Spinal cord (tissue), 10 donors: ENCODE data around the gene SCUBE2. TPM values are rescaled to one million over a fixed set of nuclear protein-coding genes. Genes with fewer than 3 reads are reported as not detected.

ENCODE experiments used
- DNase-seq, 6 donors: peaks; one replicate each; pipeline versions ENCODE4 v3.0.0 to v3.0.0-alpha.2; 2013 to 2015; ENCODE audit warnings: low spot score in 6 of 6, low read depth in 4 of 6
- H3K27ac ChIP-seq: one replicate; pipeline ENCODE4 v1.5.1; 2013; ENCODE audit warnings: low read depth, low read length, control low read depth
- H3K27me3 ChIP-seq: one replicate; pipeline ENCODE4 v1.6.1; 2013; ENCODE audit warnings: low read length; ENCODE audit not compliant: control insufficient read depth, insufficient read depth
- H3K36me3 ChIP-seq: one replicate; pipeline ENCODE4 v1.6.1; 2013; ENCODE audit warnings: low read length; ENCODE audit not compliant: control insufficient read depth, insufficient read depth
- H3K4me1 ChIP-seq: one replicate; pipeline ENCODE4 v1.6.1; 2013; ENCODE audit warnings: low read length; ENCODE audit not compliant: control insufficient read depth, insufficient read depth
- H3K4me3 ChIP-seq: one replicate; pipeline ENCODE4 v1.5.1; 2013; ENCODE audit warnings: low read depth, low read length, control low read depth
- H3K9me3 ChIP-seq: one replicate; pipeline ENCODE4 v1.6.1; 2013; ENCODE audit warnings: low read length; ENCODE audit not compliant: control insufficient read depth, insufficient read depth
- WGBS: methylation state at CpG from one replicate; pipeline ENCODE4 v1.1.5; 2013; ENCODE audit warnings: missing lambda C conversion rate; ENCODE audit not compliant: insufficient coverage; 5-methylcytosine and 5-hydroxymethylcytosine counted together
- polyA plus RNA-seq, 2 donors: library from polyadenylated mRNA; unstranded; fragments of 120-200 nt; gene quantifications; one replicate each; pipeline ENCODE4 v1.2.1, GENCODE V29; 2013; ENCODE audit not compliant: insufficient read length in 2 of 2
- total RNA-seq, 2 donors: library from RNA; depleted of rRNA in 1 of 2; stranded (reverse); fragments of 120-200 nt in 1 of 2; fragments of >200 nt in 1 of 2; gene quantifications; one replicate each; pipeline versions ENCODE4 v1.2.3 to v1.2.4, GENCODE V29; 2013 to 2014
- donor health status: healthy.

SCUBE2 gene
- total and polyA plus RNA-seq, 4 donors: 15.9 to 29.4 (median 22.6) TPM

DNA sequence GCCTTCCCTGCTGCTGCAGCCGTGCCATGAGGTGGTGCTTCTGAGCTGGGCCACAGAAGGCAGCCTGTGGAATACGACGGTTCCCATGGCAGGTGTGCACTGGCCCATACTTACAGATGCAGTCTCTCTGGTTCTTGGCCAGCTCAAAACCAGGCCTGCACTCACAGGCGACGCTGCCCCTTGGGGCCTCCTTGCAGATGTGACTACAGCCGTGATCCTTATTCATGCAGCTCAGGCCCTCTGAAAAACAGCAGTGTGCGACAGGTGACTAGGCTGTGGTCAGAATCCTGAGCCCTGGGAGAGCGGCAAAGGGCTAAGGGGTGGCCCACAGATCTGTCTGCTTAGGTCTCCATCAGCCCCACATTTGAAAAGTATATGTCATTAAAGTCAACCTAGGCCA lies 22.1 kb downstream of the SCUBE2 start:
- H3K4me1 ChIP-seq: peaks cover 17% of the 10 kb centered on the region
- 73% methylated on average over 7 of the region's 8 CpGs for WGBS
- no peak overlapping the region for H3K4me3 ChIP-seq
- peaks cover 9% of the 10 kb centered on the region for H3K36me3 ChIP-seq
- H3K27me3 ChIP-seq: no peaks in the 10 kb centered on the region
- H3K9me3 ChIP-seq: no peaks in the 10 kb centered on the region
- no peak for DNase-seq
- H3K27ac ChIP-seq: no peak overlapping the region

DNA sequence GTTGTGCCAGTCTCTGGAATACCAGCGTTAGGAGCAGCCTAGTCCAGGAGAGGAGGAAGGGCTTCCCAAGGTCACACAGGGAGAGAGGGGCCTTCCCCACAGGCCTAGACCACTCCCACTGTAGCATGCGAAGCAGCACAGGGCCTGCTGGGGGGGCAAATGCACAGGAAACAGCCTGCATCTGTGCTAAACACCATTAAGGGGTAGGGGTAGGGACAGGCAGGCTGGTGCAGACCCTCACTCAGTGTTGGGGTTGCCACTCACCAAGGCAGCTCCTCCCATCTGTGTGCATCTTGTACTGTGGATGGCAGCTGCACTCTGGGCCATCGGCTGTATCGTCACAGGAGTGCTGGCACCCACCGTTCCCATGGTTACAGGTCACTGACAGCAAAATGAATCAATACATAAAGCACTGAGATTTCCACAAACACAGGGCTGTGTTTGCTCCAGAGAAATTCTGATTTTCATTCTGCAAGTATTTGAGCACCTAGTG lies 24.9 kb downstream of the SCUBE2 start:
- Histone ChIP-seq H3K9me3 (no peaks in the 10 kb centered on the region), H3K27ac (peak overlapping the region; percentile 54), H3K4me3 (no peak overlapping the region), H3K36me3 (peaks cover 9% of the 10 kb centered on the region), H3K27me3 (no peaks in the 10 kb centered on the region), H3K4me1 (peaks cover 17% of the 10 kb centered on the region)
- DNase-seq: peak in 2 of 6 donors; percentile 80 to 91
- 15% methylated on average over 4 of the region's 5 CpGs for WGBS

DNA sequence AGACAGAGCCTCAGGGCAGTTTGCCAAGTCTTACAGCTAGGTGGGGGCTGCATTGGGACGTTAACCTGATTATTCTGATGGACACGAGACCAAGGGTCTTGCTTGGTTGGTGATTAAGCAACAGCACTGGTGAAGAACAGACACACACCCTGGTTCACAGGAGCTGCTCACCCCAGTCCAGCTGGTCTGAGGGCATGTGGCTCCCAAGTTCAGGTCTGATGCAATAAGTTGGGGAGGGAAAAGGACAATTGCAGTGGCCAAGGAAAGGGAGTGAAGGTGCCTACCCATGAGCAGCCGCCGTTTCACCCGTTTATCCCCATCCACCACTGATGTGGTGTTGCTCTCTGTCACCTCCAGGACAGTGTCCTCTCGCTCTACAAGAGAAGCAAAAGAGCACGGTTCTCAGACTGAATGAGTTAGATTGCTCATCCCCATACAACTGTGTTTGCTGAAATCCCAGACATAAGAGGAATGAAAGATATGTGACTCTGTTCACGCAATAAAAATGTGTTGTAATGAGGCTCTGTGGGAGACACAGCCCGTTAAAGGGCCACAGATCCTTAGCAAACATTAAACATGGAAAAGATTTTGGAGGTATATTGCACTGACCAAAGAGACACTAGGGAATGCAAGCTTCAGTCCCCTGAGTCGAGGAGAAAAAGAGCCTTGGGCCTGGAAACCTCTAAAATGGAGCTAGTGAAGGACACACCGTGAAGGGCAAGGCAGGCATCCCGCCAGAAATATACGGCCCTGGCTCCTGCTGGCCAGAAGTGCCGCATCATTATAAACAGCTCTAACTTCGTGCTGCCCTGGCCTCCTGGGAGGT lies 25.6 kb downstream of the SCUBE2 start:
- H3K4me1 ChIP-seq: peaks cover 17% of the 10 kb centered on the region
- no peak overlapping the region for H3K4me3 ChIP-seq
- peak overlapping the region; percentile 54 for H3K27ac ChIP-seq
- WGBS: 65% methylated on average over 14 of the region's 15 CpGs
- peaks cover 9% of the 10 kb centered on the region for H3K36me3 ChIP-seq
- no peaks in the 10 kb centered on the region for H3K27me3 ChIP-seq
- no peaks in the 10 kb centered on the region for H3K9me3 ChIP-seq
- no peak for DNase-seq

DNA sequence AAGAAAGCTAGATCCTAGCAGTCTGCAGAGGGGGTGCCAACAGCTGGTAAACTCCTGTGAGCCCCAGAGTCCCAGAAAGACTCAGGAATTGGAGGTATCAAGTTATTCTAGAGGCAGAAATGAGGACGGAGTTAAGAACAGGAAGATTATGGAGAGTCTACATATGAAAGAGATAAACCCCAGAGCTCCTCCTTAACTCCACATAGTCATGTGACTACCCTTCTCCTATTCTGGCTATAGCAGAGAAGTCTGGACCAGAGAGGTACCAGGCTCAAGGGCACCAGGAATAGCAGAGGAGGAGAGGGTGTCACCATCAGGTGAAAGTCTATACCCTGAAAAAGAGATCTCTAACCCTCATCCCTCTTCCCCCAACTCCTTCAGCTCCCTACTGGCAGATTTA lies 29.6 kb downstream of the SCUBE2 start:
- no peaks in the 10 kb centered on the region for H3K9me3 ChIP-seq
- H3K36me3 ChIP-seq: peaks cover 12% of the 10 kb centered on the region
- peaks cover 7% of the 10 kb centered on the region for H3K4me1 ChIP-seq
- no peaks in the 10 kb centered on the region for H3K27me3 ChIP-seq
- WGBS: no CpG with 5 or more reads among the region's 1 CpG
- no peak overlapping the region for H3K27ac ChIP-seq
- H3K4me3 ChIP-seq: no peak overlapping the region
- DNase-seq: no peak

DNA sequence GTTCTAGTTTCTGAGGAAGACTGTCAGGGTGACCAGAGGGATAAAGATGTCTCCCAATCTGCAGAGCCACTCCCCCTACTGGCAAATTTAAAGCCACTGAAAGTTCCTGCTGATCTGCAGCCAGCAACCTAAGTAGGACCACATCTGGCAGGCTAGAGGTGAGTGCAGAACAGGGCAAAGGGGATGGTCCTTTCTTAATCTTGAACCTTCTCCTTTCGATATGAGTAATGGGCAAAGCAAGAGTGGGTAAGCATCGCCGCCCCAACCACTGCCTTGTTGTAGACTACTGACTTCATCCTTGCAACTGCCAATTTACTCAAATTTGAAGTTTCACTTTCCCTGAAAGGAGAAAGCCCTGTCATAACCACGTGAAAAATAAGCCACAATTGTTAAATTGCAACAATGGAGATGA lies 30.7 kb downstream of the SCUBE2 start:
- WGBS: 100% methylated on average over 1 of the region's 4 CpGs
- Histone ChIP-seq H3K9me3 (no peaks in the 10 kb centered on the region), H3K27me3 (no peaks in the 10 kb centered on the region), H3K36me3 (peaks cover 12% of the 10 kb centered on the region), H3K4me1 (no peaks in the 10 kb centered on the region), H3K4me3 (no peak overlapping the region), H3K27ac (no peak overlapping the region)
- DNase-seq: no peak

DNA sequence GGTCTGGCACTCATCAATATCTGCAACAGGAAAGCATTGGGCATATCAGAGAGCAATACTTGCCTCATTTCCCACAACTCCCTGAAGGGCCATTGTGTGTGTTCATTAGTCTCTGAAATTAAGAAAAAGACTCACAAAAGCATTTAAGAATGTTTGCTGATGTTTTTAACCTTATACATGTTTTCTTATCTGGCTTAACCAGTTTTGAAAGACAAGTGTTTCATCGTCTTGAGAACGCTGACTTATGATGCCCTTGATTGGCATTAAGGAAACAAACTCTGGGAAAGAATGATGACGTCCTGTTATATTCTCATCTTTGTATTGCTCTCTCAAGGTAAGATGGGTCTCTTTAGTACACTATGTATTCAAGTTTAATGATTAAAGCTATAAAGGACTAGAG lies 32.0 kb downstream of the SCUBE2 start:
- Histone ChIP-seq H3K4me3 (no peak overlapping the region), H3K27me3 (no peaks in the 10 kb centered on the region), H3K9me3 (no peaks in the 10 kb centered on the region), H3K36me3 (peaks cover 16% of the 10 kb centered on the region), H3K4me1 (no peaks in the 10 kb centered on the region), H3K27ac (no peak overlapping the region)
- peak in 1 of 6 donors; percentile 85 for DNase-seq
- no CpG with 5 or more reads among the region's 3 CpGs for WGBS

DNA sequence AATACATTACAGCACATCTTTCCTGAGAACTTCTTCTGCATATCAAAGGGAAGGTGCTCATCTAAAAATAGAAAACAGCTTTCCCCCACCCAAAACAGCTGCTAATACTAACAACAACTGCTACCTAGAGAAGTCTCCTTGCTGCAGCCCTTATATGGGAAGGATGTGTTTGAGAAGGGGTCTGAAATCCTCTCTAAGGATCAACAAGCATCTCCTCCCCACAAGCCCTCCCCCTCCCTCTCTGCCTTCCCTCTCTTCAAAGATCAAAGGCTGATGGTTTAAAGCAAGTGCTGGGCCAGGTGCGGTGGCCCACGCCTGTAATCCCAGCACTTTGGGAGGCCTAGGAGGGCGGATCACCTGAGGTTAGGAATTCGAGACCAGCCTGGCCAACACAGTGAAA lies 33.5 kb downstream of the SCUBE2 start:
- Histone ChIP-seq H3K4me1 (peaks cover 5% of the 10 kb centered on the region), H3K27ac (no peak overlapping the region), H3K4me3 (no peak overlapping the region), H3K9me3 (no peaks in the 10 kb centered on the region), H3K27me3 (no peaks in the 10 kb centered on the region), H3K36me3 (peaks cover 24% of the 10 kb centered on the region)
- WGBS: 90% methylated on average over 4 of the region's 4 CpGs
- no peak for DNase-seq

DNA sequence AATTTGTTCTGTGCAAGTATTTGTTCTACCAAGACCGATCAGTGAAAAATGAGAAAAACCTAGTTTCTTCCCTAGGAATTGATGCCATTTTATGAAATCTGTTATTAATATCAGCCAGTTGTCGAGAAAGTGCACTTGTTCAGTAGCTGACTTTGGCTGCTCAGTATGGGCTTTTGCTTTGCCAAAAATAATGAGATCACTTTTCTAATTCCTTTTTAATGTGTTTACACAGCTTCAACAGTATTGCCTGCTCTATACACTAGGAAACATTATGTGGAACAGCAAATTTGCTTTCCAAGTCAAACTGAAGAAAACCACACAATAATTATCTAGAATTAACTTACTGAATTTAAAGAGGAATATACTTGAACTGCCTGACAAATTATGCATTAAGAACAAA lies 34.4 kb downstream of the SCUBE2 start:
- Histone ChIP-seq H3K4me1 (peaks cover 6% of the 10 kb centered on the region), H3K4me3 (no peak overlapping the region), H3K36me3 (peaks cover 29% of the 10 kb centered on the region), H3K27me3 (no peaks in the 10 kb centered on the region), H3K9me3 (no peaks in the 10 kb centered on the region), H3K27ac (no peak overlapping the region)
- peak in 2 of 6 donors; percentile 48 to 68 for DNase-seq
- whole genome bisulfite sequencing: 83% methylated on average over 2 of the region's 2 CpGs

DNA sequence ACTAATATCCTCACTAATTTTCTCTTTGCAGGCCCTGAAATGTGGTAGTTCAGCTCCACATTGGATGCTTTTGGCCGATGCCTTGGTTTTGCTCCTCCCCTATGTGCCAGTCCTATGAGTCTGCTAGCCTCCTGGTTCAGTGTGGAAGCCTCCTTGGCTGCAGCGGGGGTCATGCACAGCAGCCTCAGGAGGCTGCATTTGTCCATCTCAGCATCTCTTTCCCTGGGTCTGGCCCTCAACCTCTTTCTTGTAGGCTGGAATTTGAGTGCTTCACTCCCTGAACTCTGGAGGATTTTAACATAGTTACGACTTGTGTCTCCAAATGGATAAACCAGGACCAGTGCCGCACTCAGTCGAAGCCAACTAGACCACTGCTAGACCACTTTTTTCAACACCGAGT lies 34.9 kb downstream of the SCUBE2 start:
- H3K27ac ChIP-seq: no peak overlapping the region

More for the DNA sequence above, 34.9 kb downstream of the SCUBE2 start:
- 95% methylated on average over 2 of the region's 6 CpGs for WGBS
- no peak overlapping the region for H3K4me3 ChIP-seq
- peaks cover 29% of the 10 kb centered on the region for H3K36me3 ChIP-seq
- no peaks in the 10 kb centered on the region for H3K9me3 ChIP-seq
- no peaks in the 10 kb centered on the region for H3K27me3 ChIP-seq
- peaks cover 6% of the 10 kb centered on the region for H3K4me1 ChIP-seq
- DNase-seq: no peak
